ENCODE data around the gene AIG1.

AIG1 gene

GRCh38 chr6:143196525-143197225, 136.0 kb downstream of the AIG1 start:
- no peak for DNase-seq (ENCODE audit: low spot score)

- no peak for DNase-seq (ENCODE audit: low spot score)
These were observed 136.7 kb downstream of the AIG1 start for GRCh38 chr6:143197377-143197776.

- no peak for DNase-seq (ENCODE audit: low spot score)
These were observed 137.6 kb downstream of the AIG1 start for GRCh38 chr6:143198312-143198711.

GRCh38 chr6:143199291-143199690, 138.6 kb downstream of the AIG1 start:
- DNase-seq (ENCODE audit: low spot score): no peak

GRCh38 chr6:143200167-143200770, 139.6 kb downstream of the AIG1 start:
- DNase-seq (ENCODE audit: low spot score): no peak

- DNase-seq (ENCODE audit: low spot score): no peak
These were observed 143.4 kb downstream of the AIG1 start for GRCh38 chr6:143204045-143204444.

GRCh38 chr6:143205131-143205535, 144.4 kb downstream of the AIG1 start:
- no peak for DNase-seq (ENCODE audit: low spot score)

GRCh38 chr6:143205585-143205984, 144.9 kb downstream of the AIG1 start:
- no peak for DNase-seq (ENCODE audit: low spot score)

- DNase-seq (ENCODE audit: low spot score): no peak
These were observed 145.3 kb downstream of the AIG1 start for GRCh38 chr6:143205991-143206390.

- DNase-seq (ENCODE audit: low spot score): no peak
These were observed 145.9 kb downstream of the AIG1 start for GRCh38 chr6:143206550-143206949.

- no peak for DNase-seq (ENCODE audit: low spot score)
These were observed 149.7 kb downstream of the AIG1 start for GRCh38 chr6:143210420-143210819.

- DNase-seq (ENCODE audit: low spot score): no peak
These were observed 153.2 kb downstream of the AIG1 start for GRCh38 chr6:143213859-143214376.

GRCh38 chr6:143215363-143215762, 154.7 kb downstream of the AIG1 start:
- no peak for DNase-seq (ENCODE audit: low spot score)

GRCh38 chr6:143215771-143216170, 155.1 kb downstream of the AIG1 start:
- DNase-seq (ENCODE audit: low spot score): no peak

GRCh38 chr6:143218233-143218632, 157.5 kb downstream of the AIG1 start:
- DNase-seq (ENCODE audit: low spot score): no peak

GRCh38 chr6:143221698-143222097, 161.0 kb downstream of the AIG1 start:
- DNase-seq (ENCODE audit: low spot score): no peak

- no peak for DNase-seq (ENCODE audit: low spot score)
These were observed 161.6 kb downstream of the AIG1 start for GRCh38 chr6:143222310-143222709.

GRCh38 chr6:143222801-143223231, 162.1 kb downstream of the AIG1 start:
- no peak for DNase-seq (ENCODE audit: low spot score)

GRCh38 chr6:143223895-143224294, 163.2 kb downstream of the AIG1 start:
- no peak for DNase-seq (ENCODE audit: low spot score)

GRCh38 chr6:143224516-143224915, 163.8 kb downstream of the AIG1 start:
- DNase-seq (ENCODE audit: low spot score): no peak

GRCh38 chr6:143225929-143226328, 165.2 kb downstream of the AIG1 start:
- DNase-seq (ENCODE audit: low spot score): no peak

- no peak for DNase-seq (ENCODE audit: low spot score)
These were observed 167.0 kb downstream of the AIG1 start for GRCh38 chr6:143227675-143228074.

GRCh38 chr6:143229400-143229799, 168.7 kb downstream of the AIG1 start:
- DNase-seq (ENCODE audit: low spot score): no peak

GRCh38 chr6:143232849-143233248, 172.2 kb downstream of the AIG1 start:
- no peak for DNase-seq (ENCODE audit: low spot score)
